H1 (cell line): ENCODE results near the gene PARS2. TPM values are rescaled to one million over a fixed set of nuclear protein-coding genes. Genes with fewer than 3 reads are reported as not detected.

ENCODE experiments used
- CTCF ChIA-PET: fragments of 300-600 bp; sonication (Branson Sonifier 250); formaldehyde crosslinking; loops from one replicate; lab custom pipeline; 2021; ENCODE audit not compliant: partially characterized antibody; lab: Charles Lee
- POLR2A ChIA-PET: fragments of 300-600 bp; sonication (Branson Sonifier 250); formaldehyde crosslinking; loops from one replicate; lab custom pipeline; 2021; ENCODE audit warnings: inconsistent platforms; ENCODE audit not compliant: partially characterized antibody; lab: Charles Lee
- DNase-seq, 2 experiments: peaks; one replicate each; pipeline versions ENCODE4 v3.0.0 to v3.0.0-alpha.2; 2010 to 2022; ENCODE audit warnings: low spot score in 2 of 2, low read depth in 1 of 2, mixed read lengths in 1 of 2
- FAIRE-seq: peaks from 2 replicates; lab custom pipeline; 2011; peaks lifted over from hg19 to GRCh38; lab: Jason Lieb, UNC
- H2AFZ ChIP-seq: 2 replicates; pipeline ENCODE4 v1.8.1; 2012; ENCODE audit warnings: low read length, inconsistent platforms
- H2AK5ac ChIP-seq: 2 replicates; pipeline ENCODE4 v1.6.1; 2013; ENCODE audit warnings: low read depth, low read length
- H2BK120ac ChIP-seq: replicated peaks from 2 replicates; pipeline ENCODE3; 2013; ENCODE audit warnings: low read depth, low read length, inconsistent platforms
- H2BK12ac ChIP-seq: 2 replicates; pipeline ENCODE4 v1.6.1; 2013; ENCODE audit warnings: low read depth, low read length
- H2BK15ac ChIP-seq: 2 replicates; pipeline ENCODE4 v1.6.1; 2013; ENCODE audit warnings: low read length
- H2BK20ac ChIP-seq: 2 replicates; pipeline ENCODE4 v1.6.1; 2013; ENCODE audit warnings: low read length
- H2BK5ac ChIP-seq: 2 replicates; pipeline ENCODE4 v1.6.1; 2013; ENCODE audit warnings: low read depth, low read length
- H3K14ac ChIP-seq: 2 replicates; pipeline ENCODE4 v1.6.1; 2013; ENCODE audit warnings: inconsistent platforms; ENCODE audit not compliant: insufficient read length
- H3K18ac ChIP-seq: 2 replicates; pipeline ENCODE4 v1.6.1; 2013; ENCODE audit warnings: low read length; ENCODE audit errors: extremely low read depth
- H3K23ac ChIP-seq: 2 replicates; pipeline ENCODE4 v1.6.1; 2013; ENCODE audit warnings: inconsistent platforms; ENCODE audit not compliant: insufficient read length
- H3K23me2 ChIP-seq: 2 replicates; pipeline ENCODE4 v1.6.1; 2013; ENCODE audit warnings: low read depth, low read length
- H3K27ac ChIP-seq: 2 replicates; pipeline ENCODE4 v1.6.1; 2011; ENCODE audit warnings: low read depth, low read length, inconsistent platforms
- H3K27me3 ChIP-seq, 4 experiments: replicated peaks in 1 of 4; 1 replicate in 1 of 4; 2 replicates in 3 of 4; pipeline versions ENCODE4 v1.6.1 to v1.8.1; 2011 to 2013; ENCODE audit warnings: low read length in 3 of 4, mild to moderate bottlenecking in 3 of 4, inconsistent platforms in 2 of 4, mixed read lengths in 2 of 4, moderate library complexity in 1 of 4; ENCODE audit not compliant: control insufficient read depth in 3 of 4, insufficient read depth in 3 of 4; ENCODE audit errors: extremely low read depth in 1 of 4
- H3K36me3 ChIP-seq, 4 experiments: 2 replicates each; pipeline versions ENCODE4 v1.6.1 to v1.8.1; 2011 to 2013; ENCODE audit warnings: mild to moderate bottlenecking in 4 of 4, low read length in 3 of 4, moderate library complexity in 2 of 4, control low read depth in 1 of 4, inconsistent platforms in 1 of 4; ENCODE audit not compliant: insufficient read depth in 4 of 4, control insufficient read depth in 2 of 4
- H3K4ac ChIP-seq: replicated peaks from 2 replicates; pipeline ENCODE3; 2013; ENCODE audit warnings: low read length, low read depth, mixed read lengths, inconsistent platforms; ENCODE audit not compliant: insufficient read length
- H3K4me1 ChIP-seq, 4 experiments: replicated peaks in 1 of 4; 1 replicate in 1 of 4; 2 replicates in 3 of 4; pipeline versions ENCODE4 v1.6.1 to v1.8.1; 2011 to 2013; ENCODE audit warnings: low read length in 3 of 4, inconsistent platforms in 2 of 4, mixed read lengths in 1 of 4; ENCODE audit not compliant: insufficient read depth in 4 of 4, control insufficient read depth in 3 of 4
- H3K4me2 ChIP-seq, 2 experiments: 2 replicates each; pipeline versions ENCODE4 v1.6.1 to v1.8.1; 2011 to 2013; ENCODE audit warnings: low read depth in 2 of 2, low read length in 2 of 2, control low read depth in 1 of 2, inconsistent platforms in 1 of 2, mild to moderate bottlenecking in 1 of 2; ENCODE audit not compliant: insufficient read depth in 1 of 2
- H3K4me3 ChIP-seq, 4 experiments: fragments of 200-600, 300-600 bp in 1 of 4; sonication (generic), shearing (Covaris generic), sonication (Bioruptor Twin) in 1 of 4; 2 replicates each; pipeline versions ENCODE4 v1.5.1 to v1.8.1; 2011 to 2016; ENCODE audit warnings: low read length in 4 of 4, low read depth in 3 of 4, control low read depth in 2 of 4, inconsistent platforms in 2 of 4, mild to moderate bottlenecking in 2 of 4, mixed read lengths in 1 of 4, moderate library complexity in 1 of 4; ENCODE audit not compliant: insufficient read depth in 2 of 4; ENCODE audit errors: extremely low read depth in 1 of 4
- H3K56ac ChIP-seq: replicated peaks from 2 replicates; pipeline ENCODE3; 2013; ENCODE audit warnings: low read depth, mild to moderate bottlenecking, mixed read lengths, low read length, inconsistent platforms; ENCODE audit not compliant: insufficient read length
- H3K79me1 ChIP-seq: 2 replicates; pipeline ENCODE4 v1.6.1; 2013; ENCODE audit warnings: low read depth, low read length, control low read depth
- H3K79me2 ChIP-seq, 2 experiments: 2 replicates each; pipeline versions ENCODE4 v1.6.1 to v1.8.1; 2012 to 2013; ENCODE audit warnings: low read length in 2 of 2, mild to moderate bottlenecking in 2 of 2, inconsistent platforms in 1 of 2; ENCODE audit not compliant: insufficient read depth in 2 of 2, control insufficient read depth in 1 of 2
- H3K9ac ChIP-seq, 4 experiments: replicated peaks in 1 of 4; 1 replicate in 1 of 4; 2 replicates in 3 of 4; pipeline versions ENCODE4 v1.6.1 to v1.8.1; 2011 to 2013; ENCODE audit warnings: low read depth in 3 of 4, low read length in 3 of 4, control low read depth in 2 of 4, mild to moderate bottlenecking in 2 of 4, moderate library complexity in 2 of 4, inconsistent platforms in 1 of 4; ENCODE audit errors: extremely low read depth in 1 of 4
- H3K9me3 ChIP-seq, 2 experiments: 2 replicates each; pipeline versions ENCODE4 v1.6.1 to v1.8.1; 2012 to 2013; ENCODE audit warnings: mild to moderate bottlenecking in 2 of 2, moderate library complexity in 2 of 2, control low read depth in 1 of 2, inconsistent platforms in 1 of 2, low read depth in 1 of 2, low read length in 1 of 2, mixed read lengths in 1 of 2; ENCODE audit not compliant: insufficient read depth in 2 of 2
- H4K20me1 ChIP-seq, 2 experiments: replicated peaks in 1 of 2; 2 replicates each; pipeline versions ENCODE3 to v1.8.1; 2011 to 2013; ENCODE audit warnings: inconsistent platforms in 2 of 2, low read length in 2 of 2, mild to moderate bottlenecking in 1 of 2; ENCODE audit not compliant: insufficient read depth in 2 of 2, control insufficient read depth in 1 of 2
- H4K5ac ChIP-seq: 2 replicates; pipeline ENCODE4 v1.6.1; 2013; ENCODE audit warnings: low read length, low read depth, mixed read lengths, inconsistent platforms; ENCODE audit not compliant: insufficient read length
- H4K8ac ChIP-seq: 2 replicates; pipeline ENCODE4 v1.8.0; 2013; ENCODE audit warnings: mild to moderate bottlenecking, moderate library complexity, low read length, inconsistent platforms; ENCODE audit not compliant: insufficient read depth; ENCODE audit errors: extremely low read depth
- H4K91ac ChIP-seq: replicated peaks from 2 replicates; pipeline ENCODE3; 2013; ENCODE audit warnings: low read length, mixed read lengths, inconsistent platforms; ENCODE audit not compliant: insufficient read length
- ATF2 ChIP-seq: IDR thresholded peaks from 2 replicates; pipeline ENCODE4 v1.6.1; 2012; ENCODE audit warnings: low read length, inconsistent platforms
- BACH1 ChIP-seq: IDR thresholded peaks from 2 replicates; pipeline ENCODE4 v1.6.1; 2012; ENCODE audit warnings: low read length, improper control_type of control experiment
- CHD2 ChIP-seq: IDR thresholded peaks from 2 replicates; pipeline ENCODE4 v1.6.1; 2012; ENCODE audit warnings: low read length, improper control_type of control experiment
- E2F6 ChIP-seq: IDR thresholded peaks from 2 replicates; pipeline ENCODE4 v1.6.1; 2012; ENCODE audit warnings: inconsistent platforms
- HDAC6 ChIP-seq: IDR thresholded peaks from one replicate; pipeline ENCODE4 v1.7.1; 2012; ENCODE audit warnings: low read depth, mild to moderate bottlenecking, inconsistent platforms, low read length, moderate library complexity
- RNF2 ChIP-seq: fragments of 200-900, 300-1000 bp; sonication (generic); IDR thresholded peaks from 2 replicates; pipeline ENCODE4 v1.7.1; 2016; ENCODE audit warnings: borderline replicate concordance, low read depth, mild to moderate bottlenecking, antibody characterized with exemption, low read length; ENCODE audit not compliant: poor library complexity, severe bottlenecking; ENCODE audit errors: missing control alignments
- RXRA ChIP-seq: IDR thresholded peaks from 2 replicates; pipeline ENCODE4 v1.6.1; 2011; ENCODE audit warnings: low read depth, mild to moderate bottlenecking, low read length, moderate library complexity; ENCODE audit not compliant: insufficient read depth
- SP1 ChIP-seq: IDR thresholded peaks from 2 replicates; pipeline ENCODE4 v1.6.1; 2011; ENCODE audit warnings: low read depth, low read length
- TBP ChIP-seq: IDR thresholded peaks from 2 replicates; pipeline ENCODE4 v1.6.1; 2011; ENCODE audit warnings: low read depth, low read length, improper control_type of control experiment
- TCF12 ChIP-seq: IDR thresholded peaks from 2 replicates; pipeline ENCODE4 v1.6.1; 2011; ENCODE audit warnings: low read depth, mild to moderate bottlenecking, low read length
- WGBS, 2 experiments: shearing (Covaris generic) in 1 of 2; methylation state at CpG; one replicate each; pipeline versions ENCODE4 v1.1.6 to v1.1.7; 2013 to 2015; ENCODE audit warnings: low lambda C conversion rate in 2 of 2, mixed read lengths in 2 of 2, inconsistent platforms in 1 of 2, low coverage in 1 of 2, missing lambda C conversion rate in 1 of 2; ENCODE audit not compliant: insufficient replicate concordance in 2 of 2, insufficient coverage in 1 of 2, insufficient read length in 1 of 2; ENCODE audit errors: extremely low coverage in 1 of 2, missing lambda C conversion rate in 1 of 2; 5-methylcytosine and 5-hydroxymethylcytosine counted together
- polyA plus RNA-seq, 7 experiments: library from polyadenylated mRNA; depleted of rRNA in 3 of 7; stranded (reverse) in 5 of 7; unstranded in 2 of 7; fragments of >200 nt in 5 of 7; fragments of 200-250 nt in 2 of 7; gene quantifications; 1 replicate in 5 of 7; 2 replicates in 1 of 7; 4 replicates in 1 of 7; pipeline versions ENCODE4 v1.2.1 to v1.2.3, GENCODE V29; 2011 to 2013; ENCODE audit warnings: missing spikeins in 2 of 7, mixed read lengths in 2 of 7
- total RNA-seq: library from RNA; stranded (reverse); fragmentation: NEBNext Ultra II Directional; extraction: Animal tissue kit (Norgen Biotek cat#: 25700); gene quantifications from 2 replicates; pipeline ENCODE4 v1.2.1, GENCODE V29; 2021
- TF ChIP-seq, protein P1 (sequence below): IDR thresholded peaks from 2 replicates; pipeline ENCODE4 v1.6.1; 2011; ENCODE audit warnings: low read length, improper control_type of control experiment

The PARS2 gene
- total and polyA plus RNA-seq, 2 of the 8 experiments (the other 6 are each of a cell fraction or from before 2014, with no cell fraction given), result 8.9 to 10.0 TPM

DNA sequence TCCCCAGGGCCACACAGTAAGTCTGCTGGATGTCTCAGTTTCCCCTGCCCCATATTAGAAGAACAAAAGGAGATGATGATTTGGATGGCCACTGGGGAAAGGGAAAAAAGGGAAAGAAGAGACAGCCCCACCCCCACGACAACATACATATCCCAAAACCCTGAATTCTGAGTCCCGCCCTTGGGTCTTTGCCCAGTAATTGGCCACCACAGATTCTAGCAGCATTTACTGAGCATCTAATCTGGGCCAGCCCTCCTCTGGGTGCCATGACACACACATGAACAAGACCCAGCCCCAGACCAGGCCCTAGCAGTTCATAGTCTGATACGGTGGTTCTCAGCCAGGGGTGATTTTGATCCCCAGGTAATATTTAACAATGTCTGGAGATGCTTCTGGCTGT is 53.9 kb downstream of the PARS2 start:
- Histone ChIP-seq H3K56ac (no peak overlapping the region), H2AK5ac (no peak overlapping the region), H2BK120ac (no peak overlapping the region), H3K27me3 (peaks cover 0 to 9% (median 5%) of the 10 kb centered on the region in 4 experiments; a peak in 4 of 7 replicates), H3K79me1 (no peaks in the 10 kb centered on the region), H3K23ac (no peak overlapping the region), H3K23me2 (peaks cover 1% of the 10 kb centered on the region; the same call in 1 of the 2 replicates), H3K4me2 (no peak overlapping the region), H2BK15ac (no peak overlapping the region), H3K4ac (no peak overlapping the region), H3K9me3 (no peaks in the 10 kb centered on the region), H3K27ac (no peak overlapping the region), H3K18ac (no peak overlapping the region), H2BK5ac (no peak overlapping the region), H3K9ac (no peak overlapping the region), H2BK20ac (no peak overlapping the region), H3K79me2 (no peaks in the 10 kb centered on the region), H2BK12ac (no peak overlapping the region), H3K4me1 (no peaks in the 10 kb centered on the region; a peak in 1 of 7 replicates), H3K36me3 (no peaks in the 10 kb centered on the region), H3K4me3 (no peak overlapping the region), H4K20me1 (no peaks in the 10 kb centered on the region), H4K5ac (no peak overlapping the region), H2AFZ (no peak overlapping the region), H4K8ac (no peak overlapping the region), H3K14ac (no peak overlapping the region), H4K91ac (no peak overlapping the region)
- DNase-seq (no peak), FAIRE-seq (no peak)
- ChIA-PET POLR2A (no interaction called here), CTCF (no interaction called here)
- 74% methylated on average over 3 of the region's 3 CpGs; no CpG with 5 or more reads in 1 of the 2 experiments for WGBS, 2 experiments
- TF ChIP-seq RNF2 (no peak), RXRA (no peak), ATF2 (no peak), BACH1 (no peak), CHD2 (no peak), SP1 (no peak), TBP (no peak), E2F6 (no peak), HDAC6 (no peak), TCF12 (no peak)
- TF ChIP-seq, protein P1, sequence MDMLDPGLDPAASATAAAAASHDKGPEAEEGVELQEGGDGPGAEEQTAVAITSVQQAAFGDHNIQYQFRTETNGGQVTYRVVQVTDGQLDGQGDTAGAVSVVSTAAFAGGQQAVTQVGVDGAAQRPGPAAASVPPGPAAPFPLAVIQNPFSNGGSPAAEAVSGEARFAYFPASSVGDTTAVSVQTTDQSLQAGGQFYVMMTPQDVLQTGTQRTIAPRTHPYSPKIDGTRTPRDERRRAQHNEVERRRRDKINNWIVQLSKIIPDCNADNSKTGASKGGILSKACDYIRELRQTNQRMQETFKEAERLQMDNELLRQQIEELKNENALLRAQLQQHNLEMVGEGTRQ, result no peak
